Urinary bladder (tissue), 4 donors: ENCODE measurements around the gene ALS2. TPM values are rescaled to one million over a fixed set of nuclear protein-coding genes. Genes with fewer than 3 reads are reported as not detected.
"Not testable (repeated sequence)": the region's sequence is repeated elsewhere in the genome, so short reads cannot be mapped to it uniquely, and the experiment has no call there.

Experiments
- DNase-seq: peaks from one replicate; pipeline ENCODE4 v3.0.0-alpha.2; 2015; ENCODE audit errors: extremely low spot score
- H3K27ac ChIP-seq: one replicate; pipeline ENCODE4 v1.5.1; 2013; ENCODE audit warnings: low read depth, mild to moderate bottlenecking, moderate library complexity
- H3K36me3 ChIP-seq: one replicate; pipeline ENCODE4 v1.6.1; 2013; ENCODE audit warnings: mild to moderate bottlenecking, moderate library complexity; ENCODE audit not compliant: insufficient read depth
- H3K4me1 ChIP-seq: one replicate; pipeline ENCODE4 v1.6.1; 2013; ENCODE audit warnings: mild to moderate bottlenecking, moderate library complexity; ENCODE audit not compliant: insufficient read depth
- H3K4me3 ChIP-seq: one replicate; pipeline ENCODE4 v1.5.1; 2013; ENCODE audit warnings: low read depth, low read length
- WGBS: extraction: QIAGEN DNeasy Blood & Tissue Kit; methylation state at CpG from one replicate; pipeline ENCODE4 v1.1.7; 2013; 5-methylcytosine and 5-hydroxymethylcytosine counted together
- polyA plus RNA-seq: library from polyadenylated mRNA; stranded (reverse); fragments of 200-250 nt; gene quantifications from one replicate; pipeline ENCODE4 v1.2.3, GENCODE V29; 2013
- total RNA-seq: library from RNA; depleted of rRNA; stranded (reverse); fragments of >200 nt; gene quantifications from one replicate; pipeline ENCODE4 v1.2.3, GENCODE V29; 2014
- donor health status: healthy with polysubstance abuse.
- donor health status: healthy.

ALS2 gene
- total and polyA plus RNA-seq, 2 donors = 11.0 to 28.2 TPM

DNA sequence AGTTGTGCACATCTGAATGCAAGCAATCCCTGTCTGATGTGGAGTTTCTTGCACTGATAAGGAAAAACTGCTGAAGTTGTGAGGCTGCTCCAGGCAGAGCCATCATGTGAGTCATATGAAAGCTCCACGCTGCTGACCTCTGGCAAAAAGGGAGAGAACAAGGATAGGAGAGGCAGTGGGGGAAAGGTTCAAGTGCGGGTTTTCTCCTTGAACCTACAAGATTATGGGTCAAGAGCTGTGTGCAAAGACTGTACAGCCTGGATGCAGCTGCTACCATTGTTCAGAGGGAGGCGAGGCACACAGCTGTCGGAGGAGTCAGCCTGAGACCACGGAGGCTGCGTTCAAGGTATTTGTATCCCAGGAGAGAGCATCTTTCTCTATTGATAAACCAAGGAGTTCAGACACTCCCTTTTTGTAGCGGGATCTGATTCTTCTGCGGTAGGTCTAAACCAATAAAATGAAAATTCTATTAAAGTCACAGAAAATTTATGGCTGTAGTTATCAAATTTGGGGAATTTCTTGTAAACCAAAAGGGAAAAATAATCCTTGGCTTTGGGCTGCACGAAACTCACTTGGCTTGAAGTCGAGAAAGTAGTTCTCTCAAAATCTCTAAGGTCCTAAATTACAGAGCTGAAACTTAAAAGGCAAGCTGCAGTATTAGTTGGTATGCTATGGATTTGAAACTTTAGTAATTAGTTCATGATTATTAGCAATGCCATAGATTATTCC lies 25.9 kb upstream of the ALS2 start, which contains the start of gene CDK15:
Gene CDK15, plus strand, starts transcription at position 96 of the 729 bp plus-strand sequence. Its CDS starts 128 bp downstream, at position 224.
- H3K27ac ChIP-seq = no peak within 1 kb of the TSS
- no peaks in the 10 kb centered on the region for H3K36me3 ChIP-seq
- WGBS = 22% methylated on average over 10 of the region's 10 CpGs
- peak; percentile 46 for DNase-seq
- no peak within 1 kb of the TSS for H3K4me3 ChIP-seq
- H3K4me1 ChIP-seq = no peaks in the 10 kb centered on the region

DNA sequence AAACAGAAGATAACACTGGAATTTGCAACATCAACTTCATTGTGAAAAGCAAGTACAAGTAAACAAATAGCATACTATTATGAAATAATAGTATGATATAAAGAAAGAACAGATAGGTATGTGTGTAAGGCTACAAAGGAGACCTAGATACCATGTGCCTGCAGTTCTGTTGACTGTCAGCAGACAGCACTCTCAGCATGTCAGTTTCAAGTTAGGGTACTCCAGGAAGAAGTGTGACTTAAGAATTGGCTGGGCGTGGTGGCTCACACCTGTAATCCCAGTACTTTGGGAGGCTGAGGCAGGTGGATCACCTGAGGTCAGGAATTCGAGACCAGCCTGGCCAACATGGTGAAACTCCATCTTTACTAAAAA lies 18.2 kb upstream of the ALS2 start:
- WGBS = 80% methylated on average over 2 of the region's 2 CpGs

DNA sequence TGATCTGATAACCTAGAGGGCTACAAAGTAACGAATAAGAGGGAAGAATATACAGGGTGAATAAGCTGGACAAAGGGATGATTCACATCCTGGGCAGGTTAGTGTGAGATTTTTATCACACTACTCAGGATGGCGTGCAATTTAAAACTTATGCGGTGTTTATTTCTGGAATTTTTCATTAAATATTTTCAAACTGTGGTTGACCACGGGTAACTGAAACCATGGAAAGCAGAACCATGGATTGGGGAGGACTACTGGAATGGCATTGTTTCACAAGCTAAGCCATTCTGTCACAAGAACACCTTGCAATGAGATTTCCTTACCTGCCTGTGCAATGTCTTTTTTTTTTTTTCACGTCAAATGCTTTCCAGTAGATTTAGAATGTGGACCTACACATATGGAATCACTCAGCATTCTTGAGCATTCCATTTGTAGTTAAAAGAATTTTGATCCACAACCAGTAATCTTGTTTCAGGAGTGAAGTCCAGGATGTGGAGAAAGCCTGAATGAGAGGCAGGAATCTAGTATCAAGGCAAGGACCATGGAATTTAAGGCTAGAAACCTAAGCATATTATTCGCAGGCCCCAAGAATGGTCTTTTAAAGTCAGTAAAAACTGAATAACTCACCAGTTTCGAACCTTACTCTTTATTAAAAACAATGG lies 17.6 kb upstream of the ALS2 start:
- 60% methylated on average over 7 of the region's 7 CpGs for WGBS
- no peaks in the 10 kb centered on the region for H3K36me3 ChIP-seq
- no peaks in the 10 kb centered on the region for H3K4me1 ChIP-seq
- no peak overlapping the region for H3K4me3 ChIP-seq
- H3K27ac ChIP-seq = no peak overlapping the region
- no peak for DNase-seq

More for the DNA sequence above, 18.2 kb upstream of the ALS2 start:
- not testable (repeated sequence) for H3K4me1 ChIP-seq, DNase-seq, H3K4me3 ChIP-seq, H3K27ac ChIP-seq, H3K36me3 ChIP-seq

DNA sequence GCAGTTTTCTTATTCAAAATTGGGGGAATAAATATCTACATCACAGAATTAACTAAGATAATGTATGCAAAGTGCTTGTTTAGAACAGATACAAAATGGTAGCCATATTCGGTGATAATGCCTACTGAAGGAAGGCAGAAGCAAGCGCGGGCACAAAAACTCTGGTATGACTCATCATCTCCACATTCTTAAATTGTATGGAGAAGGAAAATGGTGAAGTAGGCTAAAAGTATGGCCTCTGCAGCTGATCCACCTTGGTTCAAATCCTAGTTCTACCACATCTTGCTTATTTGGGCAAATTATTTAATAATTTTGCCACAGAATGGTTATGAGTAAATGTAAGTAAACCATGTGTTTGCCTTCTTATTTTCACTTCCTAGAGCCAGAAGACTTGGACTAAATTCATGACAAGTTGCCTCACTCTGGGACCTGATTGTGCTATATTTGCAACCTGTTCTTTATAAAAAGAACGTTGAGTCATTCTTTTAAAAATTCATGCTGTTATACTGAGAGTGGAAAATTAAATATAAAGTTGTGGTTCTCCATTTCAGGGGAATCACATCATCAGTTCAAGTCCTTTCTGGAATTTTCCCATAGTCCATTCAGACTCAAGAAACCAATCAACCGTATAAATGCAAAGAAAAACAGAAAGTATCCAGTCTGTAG lies 16.6 kb upstream of the ALS2 start:
- 65% methylated on average over 5 of the region's 5 CpGs for WGBS

DNA sequence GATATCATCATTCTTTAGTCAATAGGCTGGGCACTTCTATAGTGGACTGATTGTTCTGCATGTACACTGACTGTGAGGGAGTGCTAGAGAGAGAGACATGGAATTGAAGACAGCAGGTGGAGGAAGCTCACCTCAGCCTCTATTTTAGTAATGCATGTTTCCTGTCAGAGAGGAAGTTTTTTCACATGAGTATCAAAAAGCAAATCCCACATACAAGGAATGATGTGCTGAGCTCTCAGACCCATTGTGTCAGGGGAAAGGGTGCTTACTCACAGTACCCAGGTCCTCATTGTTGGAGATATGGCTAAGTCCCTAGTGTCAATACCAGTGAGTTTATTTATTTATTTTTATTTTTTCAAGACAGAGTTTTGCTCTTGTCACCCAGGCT lies 15.7 kb upstream of the ALS2 start:
- H3K27ac ChIP-seq = no peak overlapping the region

More for the DNA sequence above, 16.6 kb upstream of the ALS2 start:
- no peak for DNase-seq
- H3K4me3 ChIP-seq = no peak overlapping the region
- H3K36me3 ChIP-seq = no peaks in the 10 kb centered on the region
- no peaks in the 10 kb centered on the region for H3K4me1 ChIP-seq
- no peak overlapping the region for H3K27ac ChIP-seq

DNA sequence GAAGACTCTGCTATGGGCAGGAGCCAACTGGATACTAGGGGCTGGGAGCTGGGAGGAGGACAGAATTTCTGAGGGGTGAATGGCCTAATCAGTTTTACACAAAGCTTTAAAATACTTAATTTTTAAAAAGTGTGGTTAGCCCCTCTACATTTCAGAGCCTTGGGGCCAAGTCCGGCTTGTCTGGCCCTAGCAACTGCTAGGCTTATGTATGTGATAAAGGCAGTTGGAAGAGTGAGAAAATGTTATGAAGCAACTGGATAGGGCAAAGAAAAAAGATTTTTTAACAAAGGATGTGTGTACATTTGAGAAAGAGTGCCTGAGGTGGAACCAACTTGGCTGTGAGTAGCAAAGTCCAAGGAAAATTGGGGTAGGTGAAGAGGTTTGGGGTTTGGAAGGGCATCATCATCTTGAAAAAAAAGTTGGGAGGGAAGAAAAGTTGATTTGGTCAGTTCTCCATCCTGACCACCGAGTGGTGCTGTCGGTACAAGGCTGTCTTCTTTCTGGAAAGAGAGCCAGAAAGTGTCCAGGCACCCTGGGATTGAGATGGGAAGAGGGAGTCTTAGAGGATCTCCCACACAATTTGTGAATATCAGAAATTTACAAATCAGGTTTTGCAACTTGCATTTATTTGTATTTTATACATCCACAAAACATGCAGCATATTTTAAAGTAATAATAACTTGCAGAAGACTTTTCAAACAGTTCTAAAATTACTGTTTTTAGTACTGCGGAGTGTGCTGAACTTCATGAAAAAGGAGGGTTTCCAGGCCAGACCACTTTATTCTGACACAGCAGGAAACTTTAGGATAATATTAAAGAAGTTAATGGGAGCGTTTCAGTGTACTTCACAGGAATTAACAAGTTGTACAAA lies 15.1 kb upstream of the ALS2 start:
- no peaks in the 10 kb centered on the region for H3K4me1 ChIP-seq
- H3K36me3 ChIP-seq = no peaks in the 10 kb centered on the region
- H3K4me3 ChIP-seq = no peak overlapping the region
- no peak for DNase-seq
- WGBS = 29% methylated on average over 5 of the region's 5 CpGs
- no peak overlapping the region for H3K27ac ChIP-seq

More for the DNA sequence above, 15.7 kb upstream of the ALS2 start:
- H3K4me1 ChIP-seq = no peaks in the 10 kb centered on the region
- H3K4me3 ChIP-seq = no peak overlapping the region
- DNase-seq = no peak
- H3K36me3 ChIP-seq = no peaks in the 10 kb centered on the region

DNA sequence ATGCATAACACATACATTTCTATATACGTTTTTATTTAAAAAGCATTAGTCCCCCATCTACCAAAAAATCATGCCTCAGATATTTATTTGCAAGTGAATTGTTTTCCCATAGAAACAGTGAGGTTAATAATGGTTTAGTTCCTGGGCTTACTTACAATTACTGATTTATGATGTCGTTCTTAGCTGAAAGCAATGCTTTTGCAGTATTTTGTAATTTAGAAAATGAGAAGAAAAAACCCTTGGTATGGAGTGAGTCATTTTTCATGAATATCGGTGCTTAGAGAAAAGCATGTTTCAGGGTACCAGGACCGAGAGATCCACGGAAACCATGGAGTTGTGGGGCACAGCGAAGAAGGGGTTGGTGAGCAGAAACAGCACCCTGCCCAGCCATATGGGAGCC lies 13.6 kb upstream of the ALS2 start:
- WGBS = 88% methylated on average over 6 of the region's 6 CpGs
- no peak overlapping the region for H3K4me3 ChIP-seq
- no peaks in the 10 kb centered on the region for H3K4me1 ChIP-seq
- H3K27ac ChIP-seq = no peak overlapping the region
- H3K36me3 ChIP-seq = no peaks in the 10 kb centered on the region
- no peak for DNase-seq

DNA sequence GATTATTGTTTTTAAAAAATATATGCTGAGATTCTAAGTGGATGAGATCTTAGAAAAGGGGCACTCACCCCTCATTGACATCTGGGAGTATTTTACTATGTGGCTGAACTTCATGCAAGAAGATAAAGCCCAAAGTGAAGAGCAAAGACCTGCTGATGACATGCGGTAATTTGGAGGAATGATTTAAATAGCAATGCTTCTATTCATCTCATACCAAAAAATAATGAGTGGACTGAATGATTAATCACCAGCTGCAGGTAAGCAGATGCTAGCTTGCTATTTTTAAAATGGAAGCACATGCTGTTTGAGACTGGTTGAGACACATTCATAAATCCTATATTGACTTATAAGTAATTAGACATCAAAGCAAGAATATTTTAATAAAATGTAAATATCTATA lies 12.9 kb upstream of the ALS2 start:
- H3K27ac ChIP-seq = no peak overlapping the region
- 83% methylated on average over 1 of the region's 1 CpG for WGBS
- no peak for DNase-seq
- H3K36me3 ChIP-seq = no peaks in the 10 kb centered on the region
- no peaks in the 10 kb centered on the region for H3K4me1 ChIP-seq
- no peak overlapping the region for H3K4me3 ChIP-seq

DNA sequence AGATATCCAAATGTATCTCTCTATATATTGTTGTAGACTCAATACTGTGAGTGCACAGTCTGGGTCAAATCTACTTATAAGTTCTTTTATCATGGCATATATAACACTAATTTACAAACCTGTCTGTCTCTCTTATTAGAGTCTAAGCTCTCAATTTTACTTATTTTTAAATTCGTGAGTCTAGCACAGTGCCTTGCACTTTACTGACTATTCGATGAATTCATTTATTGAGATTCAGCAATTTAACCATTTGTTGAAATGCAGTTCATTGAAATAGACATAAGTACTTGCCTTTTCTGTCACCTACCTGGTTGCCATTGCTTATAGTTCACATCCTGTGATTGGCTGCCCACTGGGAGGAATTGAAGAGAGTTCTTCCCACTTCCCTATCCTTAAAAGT lies 10.3 kb upstream of the ALS2 start:
- WGBS = 80% methylated on average over 2 of the region's 2 CpGs
- no peak overlapping the region for H3K27ac ChIP-seq
- no peak overlapping the region for H3K4me3 ChIP-seq
- H3K4me1 ChIP-seq = no peaks in the 10 kb centered on the region
- DNase-seq = no peak
- no peaks in the 10 kb centered on the region for H3K36me3 ChIP-seq

DNA sequence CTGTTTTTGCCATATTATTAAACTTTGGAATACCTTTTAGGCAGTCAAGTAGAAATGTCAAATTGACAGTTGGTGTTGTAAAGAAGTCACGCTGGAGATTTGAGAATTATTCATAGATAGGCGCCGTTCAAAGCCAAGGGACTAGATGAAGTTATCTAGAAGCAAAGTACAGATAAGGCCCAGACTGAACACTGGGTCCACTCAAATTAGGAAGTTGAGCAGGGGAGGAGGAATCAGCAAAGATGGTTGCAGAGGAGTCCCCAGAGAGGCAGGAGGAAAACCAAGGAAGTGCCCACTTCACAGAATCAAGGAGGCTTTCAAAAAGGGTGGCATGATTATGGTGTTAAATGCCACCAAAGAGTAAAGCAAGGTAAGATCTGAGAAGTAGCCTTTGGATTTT lies 9.6 kb upstream of the ALS2 start:
- Histone ChIP-seq H3K4me1 (no peaks in the 10 kb centered on the region), H3K36me3 (no peaks in the 10 kb centered on the region), H3K27ac (no peak overlapping the region), H3K4me3 (no peak overlapping the region)
- DNase-seq = no peak
- 81% methylated on average over 3 of the region's 3 CpGs for whole genome bisulfite sequencing

DNA sequence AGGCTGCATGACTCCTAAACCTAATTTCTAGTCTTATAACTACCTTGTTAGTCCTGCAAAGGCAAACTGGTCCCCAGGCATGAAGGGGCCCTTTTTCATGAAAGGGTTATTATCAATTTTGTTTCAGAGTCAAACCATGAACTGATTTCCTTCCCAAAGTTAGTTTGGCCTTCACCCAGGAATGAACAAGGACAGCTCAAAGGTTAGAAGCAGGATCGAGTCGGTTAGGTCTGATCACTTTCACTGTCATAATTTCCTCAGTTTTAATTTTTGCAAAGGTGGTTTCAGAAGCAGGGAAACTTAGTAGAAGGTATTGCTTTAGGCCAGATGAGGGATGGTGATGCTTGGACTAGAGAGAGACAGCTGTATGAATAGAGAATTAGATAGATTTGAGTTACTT lies 8.7 kb upstream of the ALS2 start:
- Histone ChIP-seq H3K4me1 (no peaks in the 10 kb centered on the region), H3K36me3 (no peaks in the 10 kb centered on the region), H3K4me3 (no peak overlapping the region), H3K27ac (no peak overlapping the region)
- 71% methylated on average over 2 of the region's 2 CpGs for WGBS
- DNase-seq = no peak

DNA sequence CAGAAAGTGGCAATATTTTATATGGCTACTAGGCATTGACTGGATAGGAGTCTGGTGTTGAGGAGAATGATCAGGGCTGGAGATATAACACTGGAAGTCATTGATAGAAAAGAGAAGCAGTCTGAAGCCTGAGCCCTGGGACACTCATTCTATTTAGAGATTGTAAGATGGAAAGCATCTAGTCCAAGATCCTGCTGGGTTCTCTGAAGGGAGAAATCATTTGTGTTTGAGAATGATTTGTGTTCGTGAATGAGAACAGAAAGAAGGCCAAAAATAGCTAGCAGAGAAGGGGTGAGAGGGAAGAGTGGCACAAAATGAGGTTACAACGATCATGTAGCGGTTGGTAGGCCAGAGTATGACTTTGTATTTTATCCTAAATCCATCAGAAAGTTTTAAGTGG lies 7.6 kb upstream of the ALS2 start:
- Histone ChIP-seq H3K36me3 (no peaks in the 10 kb centered on the region), H3K4me3 (no peak overlapping the region), H3K27ac (no peak overlapping the region), H3K4me1 (no peaks in the 10 kb centered on the region)
- no peak for DNase-seq
- WGBS = 78% methylated on average over 3 of the region's 3 CpGs

DNA sequence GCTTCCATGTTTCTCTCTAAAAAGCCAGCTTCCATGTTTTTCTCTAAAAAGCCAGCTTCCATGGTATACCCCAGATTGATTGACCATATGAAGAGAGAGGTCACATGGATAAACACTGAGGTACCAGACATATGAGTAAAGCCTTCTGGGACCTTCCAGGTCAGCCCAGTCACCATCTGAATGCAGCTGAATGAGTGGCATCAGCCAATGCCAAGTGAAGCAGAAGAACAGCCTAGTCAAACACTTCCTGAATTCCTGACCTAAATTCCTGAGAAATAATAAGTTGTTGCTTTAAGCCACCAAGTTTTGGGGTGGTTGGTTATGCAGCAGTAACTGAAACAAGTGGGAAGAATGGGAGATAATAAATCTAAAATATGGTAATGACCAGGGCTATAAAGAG lies 5.7 kb upstream of the ALS2 start:
- H3K4me1 ChIP-seq = no peaks in the 10 kb centered on the region
- no peaks in the 10 kb centered on the region for H3K36me3 ChIP-seq
- H3K4me3 ChIP-seq = no peak overlapping the region
- no peak overlapping the region for H3K27ac ChIP-seq
- DNase-seq = no peak
